Aorta (tissue), 5 donors: ENCODE measurements around the gene DPY19L3. TPM values are rescaled to one million over a fixed set of nuclear protein-coding genes. Genes with fewer than 3 reads are reported as not detected.

Experiments used
- ATAC-seq: fragments of 200-7000 bp; cut with Tn5 transposase; one replicate; pipeline ENCODE4 v1.9.1; 2022; ENCODE audit warnings: moderate library complexity; ENCODE audit not compliant: low FRiP score
- DNase-seq, 2 donors: peaks; one replicate each; pipeline ENCODE4 v3.0.0-alpha.2; 2020
- H3K27ac ChIP-seq, 2 donors: one replicate each; pipeline ENCODE4 v1.5.1; 2013; ENCODE audit warnings: low read length in 2 of 2, mild to moderate bottlenecking in 2 of 2, moderate library complexity in 2 of 2, control low read depth in 1 of 2, inconsistent platforms in 1 of 2, low read depth in 1 of 2
- H3K27me3 ChIP-seq, 2 donors: one replicate each; pipeline ENCODE4 v1.6.1; 2013; ENCODE audit warnings: control low read depth in 1 of 2, low read length in 1 of 2, mild to moderate bottlenecking in 1 of 2, moderate library complexity in 1 of 2; ENCODE audit not compliant: insufficient read depth in 2 of 2, control insufficient read depth in 1 of 2
- H3K36me3 ChIP-seq, 2 donors: one replicate each; pipeline ENCODE4 v1.6.1; 2013; ENCODE audit warnings: control low read depth in 1 of 2, low read length in 1 of 2, mild to moderate bottlenecking in 1 of 2; ENCODE audit not compliant: insufficient read depth in 2 of 2, control insufficient read depth in 1 of 2
- H3K4me1 ChIP-seq, 2 donors: one replicate each; pipeline ENCODE4 v1.6.1; 2013; ENCODE audit warnings: low read length in 2 of 2, control low read depth in 1 of 2, mild to moderate bottlenecking in 1 of 2, moderate library complexity in 1 of 2; ENCODE audit not compliant: insufficient read depth in 2 of 2, control insufficient read depth in 1 of 2
- H3K4me3 ChIP-seq, 2 donors: one replicate each; pipeline ENCODE4 v1.5.1; 2013; ENCODE audit warnings: low read length in 2 of 2, control low read depth in 1 of 2, mild to moderate bottlenecking in 1 of 2
- H3K9me3 ChIP-seq: one replicate; pipeline ENCODE4 v1.6.1; 2013; ENCODE audit warnings: mild to moderate bottlenecking, low read length; ENCODE audit not compliant: control insufficient read depth
- WGBS, 2 donors: extraction: QIAGEN DNeasy Blood & Tissue Kit; methylation state at CpG; one replicate each; pipeline ENCODE4 v1.1.7; 2013; 5-methylcytosine and 5-hydroxymethylcytosine counted together
- intact Hi-C, 2 donors: fragments of 100-400 bp; cut with DNase I; formaldehyde crosslinking; loops; one replicate each; pipeline versions ENCODE4 v1.14.2 to v1.15.0; 2022
- polyA plus RNA-seq, 2 donors: library from polyadenylated mRNA; stranded (reverse); fragments of 200-250 nt; gene quantifications; one replicate each; pipeline ENCODE4 v1.2.3, GENCODE V29; 2013
- total RNA-seq, 2 donors: library from RNA; stranded (reverse); fragmentation: NEBNext Ultra II Directional; extraction: Animal tissue kit (Norgen Biotek cat#: 25700); gene quantifications; one replicate each; pipeline ENCODE4 v1.2.1, GENCODE V29; 2021
- donor health status: healthy with polysubstance abuse.
- donor health status: Bipolar disorder and iron deficiency.
- donor health status: DM: no; HTN: no; CAD: no.
- donor health status: DM: no; HTN: no; CAD: no.
- donor health status: DM: yes; HTN: yes; CAD: no.

Gene DPY19L3
- total and polyA plus RNA-seq, 4 donors = 5.9 to 47.6 (median 23.1) TPM

DNA sequence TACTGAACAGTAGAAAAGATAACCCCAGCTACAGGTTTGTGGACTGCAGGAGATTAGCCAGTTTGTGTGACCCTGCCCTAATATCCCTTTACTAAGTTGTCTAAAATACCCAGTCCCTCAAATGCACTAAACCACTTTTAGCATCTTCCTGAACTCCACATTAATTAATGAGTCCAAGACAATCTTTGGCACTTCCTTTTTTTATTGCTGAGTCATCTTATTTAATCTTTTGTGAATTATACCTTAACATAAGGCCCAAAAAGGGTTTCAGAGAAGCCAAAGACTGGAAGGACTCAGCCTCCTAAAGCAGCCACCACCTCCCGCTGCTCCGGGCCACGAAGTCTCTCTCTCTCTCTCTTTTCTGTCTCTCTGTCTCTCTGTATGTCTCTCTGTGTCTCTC lies 126.7 kb downstream of the DPY19L3 start:
- 89 to 93% methylated on average over 3 of the region's 3 CpGs for WGBS, 2 donors
- intact Hi-C loops = no loop called here
- H3K36me3 ChIP-seq = no peaks in the 10 kb centered on the region
- no peak overlapping the region for H3K27ac ChIP-seq
- no peak for DNase-seq
- ATAC-seq = no peak
- no peak overlapping the region for H3K4me3 ChIP-seq
- no peaks in the 10 kb centered on the region for H3K4me1 ChIP-seq
- peaks cover 3% of the 10 kb centered on the region for H3K9me3 ChIP-seq
- peaks cover 0 to 2% of the 10 kb centered on the region in 2 donors for H3K27me3 ChIP-seq

Other genes with a start within 250 kb of the DPY19L3 start
- 10 to 100 TPM; 23.2 to 25.1 TPM for gene ZNF507, start 60.2 kb upstream of the DPY19L3 start, total RNA-seq
- gene ZNF507, start 60.2 kb upstream of the DPY19L3 start, polyA plus RNA-seq = 1 to 10 TPM; 5.5 to 8.7 TPM
- gene PDCD5, start 175.4 kb downstream of the DPY19L3 start, total RNA-seq = 10 to 100 TPM; 71.2 to 76.8 TPM
- gene PDCD5, start 175.4 kb downstream of the DPY19L3 start, polyA plus RNA-seq = 100 to 1,000 TPM in 1 of 2 donors, 10 to 100 TPM in 1; 85.5 to 110 TPM